Measurements from ENCODE around the gene TROAP.
"Not testable (repeated sequence)": the region's sequence is repeated elsewhere in the genome, so short reads cannot be mapped to it uniquely, and the experiment has no call there.

The TROAP gene

GRCh38 chr12:49369411-49370145 is 46.5 kb downstream of the TROAP start:
- peak; percentile 35 for DNase-seq

GRCh38 chr12:49370539-49370938 is 47.5 kb downstream of the TROAP start:
- DNase-seq = no peak

- DNase-seq = no peak
Measured at GRCh38 chr12:49375406-49375805, 52.4 kb downstream of the TROAP start.

GRCh38 chr12:49377386-49377785 is 54.3 kb downstream of the TROAP start:
- DNase-seq = no peak

GRCh38 chr12:49380184-49380583 is 57.1 kb downstream of the TROAP start:
- DNase-seq = not testable (repeated sequence)
